Fibroblast of skin of abdomen (primary cell): Measurements from ENCODE around the gene NCOA7.
"Not testable (repeated sequence)": the region's sequence is repeated elsewhere in the genome, so short reads cannot be mapped to it uniquely, and the experiment has no call there.

Experiments used
- DNase-seq: peaks from one replicate; pipeline ENCODE4 v3.0.0-alpha.2; 2013

NCOA7 gene

GRCh38 chr6:125949069-125949468 lies 158.3 kb downstream of the NCOA7 start:
- no peak for DNase-seq

DNA sequence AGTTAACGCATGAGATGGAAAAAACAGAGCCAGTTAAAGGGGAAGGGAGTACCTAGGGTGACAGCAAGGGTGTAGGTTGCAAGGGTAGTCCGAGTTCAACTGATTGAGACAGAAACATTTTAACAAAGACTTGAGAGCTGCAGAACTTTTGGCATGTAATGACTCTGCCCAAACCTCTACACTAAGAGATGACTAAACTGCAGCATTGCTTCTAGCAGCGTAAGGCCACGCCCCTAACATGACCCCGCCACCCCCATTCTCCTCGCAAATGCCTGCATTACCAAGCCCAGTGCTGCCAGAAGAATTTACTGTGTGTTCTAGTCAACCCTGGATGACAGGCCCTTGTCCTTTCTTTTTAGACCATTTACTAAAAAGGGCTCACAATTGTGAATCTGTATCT lies 159.5 kb downstream of the NCOA7 start:
- DNase-seq, result peak; percentile 19

- not testable (repeated sequence) for DNase-seq
These were observed 160.0 kb downstream of the NCOA7 start for GRCh38 chr6:125950716-125951115.

- DNase-seq, result no peak
These were observed 160.6 kb downstream of the NCOA7 start for GRCh38 chr6:125951323-125951722.

DNA sequence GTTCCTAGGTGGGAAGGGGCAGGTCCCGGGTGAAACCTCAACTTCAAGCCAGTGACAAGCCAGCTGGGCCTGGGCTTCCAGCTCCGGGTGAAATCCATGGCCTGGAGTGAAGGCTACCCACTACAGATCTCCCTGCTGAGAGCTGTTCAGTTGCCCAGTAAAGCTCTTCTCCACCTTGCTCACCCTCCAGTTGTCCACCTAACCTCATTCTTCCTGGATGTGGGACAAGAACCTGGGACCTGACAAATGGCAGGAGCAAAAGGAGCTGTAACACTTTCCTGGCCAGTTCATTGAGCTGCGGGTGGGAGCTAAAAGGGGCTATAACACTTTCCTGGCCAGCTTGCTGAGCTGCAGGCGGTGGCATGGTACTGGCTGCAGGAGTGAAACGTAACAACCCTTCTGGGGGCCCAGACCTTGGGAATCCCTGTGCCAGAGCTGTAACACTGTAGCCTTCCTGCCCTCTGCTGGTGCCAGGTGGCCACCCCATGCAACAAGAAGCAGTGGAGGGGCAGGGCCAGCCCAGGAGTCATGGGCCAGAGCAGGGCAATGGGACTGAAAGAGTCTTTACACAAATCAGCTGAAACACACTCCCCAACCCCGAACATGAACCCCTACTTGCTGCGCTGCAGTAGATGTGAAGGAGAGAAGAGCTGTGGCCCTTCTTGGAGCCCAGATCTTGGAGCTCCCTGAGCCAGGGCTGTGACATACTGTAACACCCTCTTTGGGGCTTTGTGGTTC lies 162.2 kb downstream of the NCOA7 start:
- peak; percentile 27 for DNase-seq

DNA sequence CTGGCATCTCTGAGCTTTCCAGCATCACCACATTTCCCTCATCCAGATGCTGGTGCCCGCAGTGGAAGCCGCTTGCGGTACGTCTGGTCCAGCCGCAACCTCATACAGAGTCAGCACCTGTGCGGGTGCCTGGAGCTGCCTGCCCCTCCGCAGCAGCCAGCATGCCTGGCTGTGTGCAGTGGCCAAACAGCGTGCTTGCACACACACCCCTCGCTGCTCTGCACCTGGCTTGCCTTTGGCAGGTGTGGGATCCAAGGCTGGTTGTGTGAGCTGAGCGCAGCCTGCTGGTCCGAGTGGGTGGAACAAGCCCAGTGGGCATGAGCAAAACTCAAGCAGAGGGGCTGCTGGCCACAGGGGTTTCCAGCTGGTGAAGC lies 162.7 kb downstream of the NCOA7 start:
- no peak for DNase-seq

DNA sequence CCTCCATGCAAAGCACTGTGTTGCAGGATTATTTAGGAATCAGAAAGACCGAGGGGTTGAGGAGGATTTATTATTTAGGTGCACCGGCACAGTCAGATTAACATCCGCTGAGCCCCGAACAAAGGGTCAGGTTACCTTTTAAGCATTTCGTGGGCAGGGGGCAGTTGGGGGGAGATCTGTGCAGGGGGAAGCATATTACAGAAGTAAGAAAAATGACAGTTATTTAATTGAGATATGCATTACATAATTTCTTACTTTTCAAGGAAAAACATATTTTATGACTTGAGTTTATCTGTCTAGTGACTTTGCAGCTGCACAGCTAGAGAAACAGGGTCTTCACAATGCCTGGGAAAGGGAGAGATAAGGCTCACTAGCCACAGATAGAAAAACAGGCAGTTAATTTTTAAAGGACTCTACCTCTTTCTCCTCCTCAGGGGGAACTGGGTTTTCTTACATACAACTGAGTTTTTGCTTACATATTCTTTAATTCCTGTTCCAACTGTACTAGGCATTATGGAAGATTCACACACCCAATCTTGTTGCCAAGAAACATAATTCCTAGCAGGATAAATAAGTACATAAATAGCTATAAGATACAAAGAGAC lies 164.1 kb downstream of the NCOA7 start:
- no peak for DNase-seq

GRCh38 chr6:125955973-125956372 lies 165.2 kb downstream of the NCOA7 start:
- DNase-seq, result no peak

- DNase-seq, result peak; percentile 97
These were observed 166.0 kb downstream of the NCOA7 start, which contains the start of gene HINT3 for GRCh38 chr6:125956506-125957390. Gene HINT3, plus strand, starts transcription at chr6:125956770. Its CDS starts 208 bp downstream, at chr6:125956978.

DNA sequence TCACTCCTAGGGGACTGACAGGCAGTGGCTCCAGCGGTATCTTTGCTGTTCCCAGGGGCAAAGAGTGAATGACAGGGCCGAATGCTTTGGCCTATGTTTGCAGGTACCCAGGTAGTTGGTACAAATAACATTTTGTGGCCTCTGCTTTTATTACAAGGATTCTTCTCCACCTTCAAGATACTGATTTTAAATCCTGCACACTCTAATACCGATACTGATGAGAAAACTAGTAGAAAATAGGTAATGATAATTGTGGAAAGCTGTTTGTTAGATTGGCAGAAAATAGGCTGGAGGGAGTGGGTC lies 166.6 kb downstream of the NCOA7 start:
- no peak for DNase-seq

DNA sequence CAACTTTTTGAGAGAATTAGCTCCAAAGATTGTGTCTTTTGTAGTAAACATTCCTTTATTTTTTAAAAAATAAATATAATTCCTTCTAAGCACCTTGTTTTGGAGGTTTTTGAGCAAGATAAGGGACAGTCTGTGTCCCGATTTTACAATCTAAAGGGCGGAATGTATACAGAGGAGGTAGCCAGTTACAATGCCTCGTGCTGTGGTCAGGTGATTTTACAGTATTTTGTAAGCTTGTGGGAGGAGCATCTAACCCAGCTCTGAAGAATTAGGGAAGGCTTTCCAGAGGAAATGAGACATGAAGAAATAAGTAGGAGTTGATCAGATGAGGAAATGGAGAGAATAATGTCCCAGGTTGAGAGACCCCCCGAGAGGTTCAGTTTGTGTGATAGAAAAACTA lies 167.1 kb downstream of the NCOA7 start:
- peak; percentile 31 for DNase-seq

GRCh38 chr6:125959041-125959440 lies 168.3 kb downstream of the NCOA7 start:
- DNase-seq, result no peak

DNA sequence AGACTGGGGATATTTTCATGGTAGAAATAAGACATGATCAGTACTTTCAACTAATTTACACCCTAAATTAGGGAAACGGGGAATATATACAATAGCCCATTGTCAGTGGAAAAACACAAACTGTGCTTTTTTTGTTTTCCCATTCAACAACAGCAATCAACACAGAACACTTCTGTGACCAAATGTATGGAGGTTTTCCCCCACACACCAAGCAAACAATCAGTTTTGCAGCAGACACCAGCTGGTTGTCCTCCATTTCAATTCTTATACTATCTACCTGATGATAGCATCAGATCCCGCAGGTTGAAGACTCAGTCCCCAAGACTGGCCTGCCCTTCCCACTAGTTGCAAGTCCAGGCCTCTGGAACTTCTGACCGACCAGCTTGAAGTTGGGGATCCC lies 170.4 kb downstream of the NCOA7 start:
- DNase-seq, result no peak

GRCh38 chr6:125962900-125963497 lies 172.2 kb downstream of the NCOA7 start:
- DNase-seq, result no peak

- no peak for DNase-seq
These were observed 173.1 kb downstream of the NCOA7 start for GRCh38 chr6:125963817-125964216.

- DNase-seq, result no peak
These were observed 175.8 kb downstream of the NCOA7 start for GRCh38 chr6:125966569-125966968.

DNA sequence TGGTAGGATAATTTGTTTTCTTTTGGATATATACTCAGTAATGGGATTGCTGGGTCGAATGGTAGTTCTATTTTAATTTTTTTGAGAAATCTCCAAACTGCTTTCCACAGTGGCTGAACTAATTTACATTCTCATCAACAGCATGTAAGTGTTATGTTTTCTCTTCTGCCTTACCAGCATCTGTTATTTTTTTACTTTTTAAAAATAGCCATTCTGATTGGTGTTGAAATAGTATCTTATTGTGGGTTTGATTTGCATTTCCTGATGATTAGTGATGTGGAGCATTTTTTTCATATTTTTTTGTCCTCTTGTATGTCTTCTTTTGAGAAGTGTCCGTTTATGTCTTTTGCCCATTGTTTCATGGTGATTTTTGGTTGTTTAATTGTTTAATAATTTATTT lies 177.7 kb downstream of the NCOA7 start:
- DNase-seq, result no peak

DNA sequence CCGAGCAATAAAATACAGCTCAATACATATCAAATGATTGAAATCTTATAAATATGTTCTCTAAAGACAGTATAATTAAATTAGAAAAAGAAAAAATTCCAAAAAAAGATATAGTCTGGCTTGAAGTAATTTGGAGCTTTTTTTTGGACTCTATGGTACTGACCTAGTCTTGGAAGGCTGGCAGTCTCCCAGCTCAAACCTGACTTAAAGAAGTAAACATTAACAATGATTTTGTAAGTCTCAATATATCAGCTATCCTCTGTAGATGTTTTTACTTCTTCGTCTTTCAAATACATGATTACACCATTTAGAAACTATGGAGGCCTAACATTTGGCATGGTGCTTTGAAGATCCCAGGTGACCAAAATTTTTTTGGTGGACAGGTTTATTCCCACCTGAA lies 180.0 kb downstream of the NCOA7 start:
- DNase-seq, result no peak

GRCh38 chr6:125972478-125972877 lies 181.7 kb downstream of the NCOA7 start:
- not testable (repeated sequence) for DNase-seq

- peak; percentile 65 for DNase-seq
These were observed 183.6 kb downstream of the NCOA7 start for GRCh38 chr6:125974214-125974866.

- DNase-seq, result no peak
These were observed 188.3 kb downstream of the NCOA7 start for GRCh38 chr6:125979101-125979500.
